OCI-LY1 (cell line): ENCODE measurements around the gene ATXN1.

Experiments
- H2AFZ ChIP-seq: fragments of 200-600 bp; sonication (generic), shearing (Covaris generic); 2 replicates; pipeline ENCODE4 v1.6.0; 2014; ENCODE audit warnings: antibody characterized with exemption, mild to moderate bottlenecking, low read length
- H3F3A ChIP-seq: fragments of 200-600 bp; sonication (generic), shearing (Covaris generic); 2 replicates; pipeline ENCODE4 v1.6.0; 2014; ENCODE audit warnings: mild to moderate bottlenecking, antibody characterized with exemption, low read length, moderate library complexity; ENCODE audit not compliant: insufficient read depth
- H3K27ac ChIP-seq: fragments of 200-600 bp; sonication (generic); 2 replicates; pipeline ENCODE4 v1.5.1; 2014; ENCODE audit warnings: low read length, mixed run types, mild to moderate bottlenecking, low read depth; ENCODE audit not compliant: poor library complexity, severe bottlenecking
- H3K27me3 ChIP-seq: fragments of 200-600 bp; sonication (generic); 2 replicates; pipeline ENCODE4 v1.6.0; 2014; ENCODE audit warnings: antibody characterized with exemption, mild to moderate bottlenecking, low read length, moderate library complexity; ENCODE audit not compliant: insufficient read depth
- H3K36me3 ChIP-seq: fragments of 200-600 bp; sonication (generic); 2 replicates; pipeline ENCODE4 v1.6.1; 2014; ENCODE audit warnings: mild to moderate bottlenecking, antibody characterized with exemption, low read length, moderate library complexity, mixed read lengths; ENCODE audit not compliant: insufficient read depth
- H3K4me1 ChIP-seq: fragments of 200-600 bp; sonication (generic); 2 replicates; pipeline ENCODE4 v1.5.1; 2014; ENCODE audit warnings: mild to moderate bottlenecking, low read length, moderate library complexity; ENCODE audit not compliant: insufficient read depth, severe bottlenecking
- H3K4me2 ChIP-seq: fragments of 200-600 bp; sonication (generic), shearing (Covaris generic); 2 replicates; pipeline ENCODE4 v1.6.1; 2014; ENCODE audit warnings: low read length
- H3K4me3 ChIP-seq: fragments of 200-600 bp; sonication (generic); 2 replicates; pipeline ENCODE4 v1.5.1; 2014; ENCODE audit warnings: low read length, low read depth, mild to moderate bottlenecking, mixed read lengths; ENCODE audit not compliant: poor library complexity, severe bottlenecking
- H3K79me2 ChIP-seq: fragments of 200-600 bp; shearing (Covaris generic); 2 replicates; pipeline ENCODE4 v1.6.1; 2016; ENCODE audit warnings: mixed run types, low read length, mixed read lengths; ENCODE audit not compliant: insufficient read depth
- H3K9ac ChIP-seq: fragments of 200-600 bp; sonication (generic), shearing (Covaris generic); 2 replicates; pipeline ENCODE4 v1.6.1; 2014; ENCODE audit warnings: mild to moderate bottlenecking, low read length, mixed read lengths
- H3K9me2 ChIP-seq: fragments of 200-600 bp; sonication (generic), shearing (Covaris generic); 2 replicates; pipeline ENCODE4 v1.6.1; 2014; ENCODE audit warnings: low read depth, mild to moderate bottlenecking, low read length, mixed read lengths
- H3K9me3 ChIP-seq: fragments of 200-600 bp; shearing (Covaris generic); 2 replicates; pipeline ENCODE4 v1.6.1; 2014; ENCODE audit warnings: low read length, mixed read lengths
- H4K20me1 ChIP-seq: fragments of 200-600 bp; sonication (generic), shearing (Covaris generic); 2 replicates; pipeline ENCODE4 v1.6.0; 2016; ENCODE audit warnings: mild to moderate bottlenecking, low read length; ENCODE audit not compliant: insufficient read depth
- EZH2 ChIP-seq: fragments of 200-600 bp; sonication (generic), shearing (Covaris generic); IDR thresholded peaks from 2 replicates; pipeline ENCODE4 v1.8.0; 2017; ENCODE audit warnings: borderline replicate concordance, mixed run types, mild to moderate bottlenecking, antibody characterized with exemption, low read length, moderate library complexity, mixed read lengths
- TF ChIP-seq, protein P1 (sequence below): fragments of 200-600 bp; sonication (generic), shearing (Covaris generic); IDR thresholded peaks from 2 replicates; pipeline ENCODE4 v1.5.1; 2017; ENCODE audit warnings: mild to moderate bottlenecking, antibody characterized with exemption, low read length, moderate library complexity, mixed read lengths

ATXN1 gene

DNA sequence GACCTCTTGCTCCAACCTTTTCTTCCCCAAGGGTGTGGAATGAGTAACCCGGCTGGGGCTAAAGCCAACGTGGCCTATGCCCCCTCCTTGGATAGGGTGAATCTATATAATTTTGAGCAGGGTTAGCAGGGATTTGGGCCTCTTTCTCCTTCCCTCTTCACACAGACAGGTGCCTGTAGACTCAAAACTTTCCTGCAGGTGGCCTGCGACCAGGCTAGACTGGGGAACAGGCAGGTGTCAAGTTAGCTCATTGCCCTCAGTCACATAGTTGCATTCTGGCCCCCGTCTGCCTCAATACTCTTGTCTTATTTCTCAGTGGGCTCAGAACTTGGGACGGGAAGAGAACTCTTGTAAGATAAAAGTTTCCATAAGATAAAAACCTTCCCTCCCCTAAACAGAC is 243.0 kb downstream of the ATXN1 start:
- Histone ChIP-seq H3K4me3 (no peak overlapping the region), H3K9me2 (no peaks in the 10 kb centered on the region), H3K4me1 (no peaks in the 10 kb centered on the region), H3K27ac (no peak overlapping the region), H3K79me2 (no peaks in the 10 kb centered on the region), H3F3A (no peaks in the 10 kb centered on the region), H3K4me2 (no peak overlapping the region), H3K36me3 (no peaks in the 10 kb centered on the region), H3K27me3 (no peaks in the 10 kb centered on the region), H3K9me3 (no peaks in the 10 kb centered on the region), H4K20me1 (no peaks in the 10 kb centered on the region), H2AFZ (no peak overlapping the region), H3K9ac (no peak overlapping the region)
- TF ChIP-seq EZH2, result no peak
- TF ChIP-seq, protein P1, sequence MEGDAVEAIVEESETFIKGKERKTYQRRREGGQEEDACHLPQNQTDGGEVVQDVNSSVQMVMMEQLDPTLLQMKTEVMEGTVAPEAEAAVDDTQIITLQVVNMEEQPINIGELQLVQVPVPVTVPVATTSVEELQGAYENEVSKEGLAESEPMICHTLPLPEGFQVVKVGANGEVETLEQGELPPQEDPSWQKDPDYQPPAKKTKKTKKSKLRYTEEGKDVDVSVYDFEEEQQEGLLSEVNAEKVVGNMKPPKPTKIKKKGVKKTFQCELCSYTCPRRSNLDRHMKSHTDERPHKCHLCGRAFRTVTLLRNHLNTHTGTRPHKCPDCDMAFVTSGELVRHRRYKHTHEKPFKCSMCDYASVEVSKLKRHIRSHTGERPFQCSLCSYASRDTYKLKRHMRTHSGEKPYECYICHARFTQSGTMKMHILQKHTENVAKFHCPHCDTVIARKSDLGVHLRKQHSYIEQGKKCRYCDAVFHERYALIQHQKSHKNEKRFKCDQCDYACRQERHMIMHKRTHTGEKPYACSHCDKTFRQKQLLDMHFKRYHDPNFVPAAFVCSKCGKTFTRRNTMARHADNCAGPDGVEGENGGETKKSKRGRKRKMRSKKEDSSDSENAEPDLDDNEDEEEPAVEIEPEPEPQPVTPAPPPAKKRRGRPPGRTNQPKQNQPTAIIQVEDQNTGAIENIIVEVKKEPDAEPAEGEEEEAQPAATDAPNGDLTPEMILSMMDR, result no peak

DNA sequence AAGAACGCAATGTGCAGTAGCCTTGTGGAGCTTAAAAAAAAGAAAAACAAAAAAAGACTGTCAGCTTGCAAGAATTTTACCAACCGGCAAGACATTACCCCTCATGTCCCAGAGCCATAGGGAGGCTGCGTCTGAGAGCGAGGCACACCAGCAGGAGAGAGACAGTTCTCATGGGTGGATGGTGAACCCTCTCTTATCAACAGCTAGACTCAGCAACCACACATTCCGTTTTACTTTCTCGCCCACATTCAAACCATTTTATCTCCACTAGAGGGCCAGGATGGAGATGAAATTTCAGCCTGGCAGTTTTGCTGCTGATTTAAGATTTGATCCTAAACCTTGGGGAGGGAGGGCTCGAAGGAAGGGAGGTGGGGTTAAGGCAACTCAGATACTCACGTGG is 247.0 kb downstream of the ATXN1 start:
- Histone ChIP-seq H3K4me2 (no peak overlapping the region), H2AFZ (no peak overlapping the region), H3K36me3 (no peaks in the 10 kb centered on the region), H3K9ac (no peak overlapping the region), H3K4me3 (no peak overlapping the region), H3K27me3 (no peaks in the 10 kb centered on the region), H3K9me3 (no peaks in the 10 kb centered on the region), H4K20me1 (no peaks in the 10 kb centered on the region), H3F3A (no peaks in the 10 kb centered on the region), H3K27ac (no peak overlapping the region), H3K9me2 (no peaks in the 10 kb centered on the region), H3K4me1 (no peaks in the 10 kb centered on the region), H3K79me2 (no peaks in the 10 kb centered on the region)
- TF ChIP-seq, protein P1, result peak; percentile 45
- TF ChIP-seq EZH2, result no peak

DNA sequence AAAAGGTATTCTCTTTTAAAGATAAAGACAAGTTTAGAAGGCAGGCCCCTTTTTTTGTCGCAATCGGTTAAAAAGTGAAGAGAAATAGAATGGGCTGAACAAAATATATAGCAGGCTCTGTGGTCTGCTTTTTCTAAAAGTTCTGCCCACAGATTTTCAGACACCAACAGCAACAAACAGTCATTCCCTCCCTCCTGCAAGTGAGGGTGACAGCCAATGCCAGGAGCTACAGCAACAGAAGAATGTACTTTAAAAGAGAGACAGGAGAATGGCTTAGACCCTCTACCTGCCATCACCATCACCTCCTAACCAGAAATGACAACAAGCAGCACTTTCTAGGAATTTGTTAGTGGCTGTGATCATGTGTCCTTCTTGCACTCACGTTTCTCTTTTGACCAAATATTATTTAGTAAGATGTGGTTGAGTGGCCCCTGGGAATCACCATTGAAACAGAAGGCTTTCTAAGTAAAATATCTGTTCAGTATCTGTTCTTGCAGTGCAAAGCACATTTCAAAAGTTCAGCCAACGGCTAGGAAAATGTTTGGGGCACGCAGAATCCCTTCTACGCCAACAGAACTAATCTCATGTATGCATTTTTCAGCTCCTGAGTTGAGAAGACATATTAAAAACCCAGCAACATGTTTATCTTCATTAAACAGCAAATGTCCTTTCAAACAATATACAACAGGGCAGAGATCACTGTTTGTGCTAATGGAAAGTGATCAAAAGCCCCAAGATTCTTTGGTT is 248.5 kb downstream of the ATXN1 start:
- H4K20me1 ChIP-seq, result no peaks in the 10 kb centered on the region
- no peaks in the 10 kb centered on the region for H3K36me3 ChIP-seq
- H3K4me3 ChIP-seq, result no peak overlapping the region
- H2AFZ ChIP-seq, result no peak overlapping the region
- no peak overlapping the region for H3K4me2 ChIP-seq
- H3K9me3 ChIP-seq, result no peaks in the 10 kb centered on the region
- H3K79me2 ChIP-seq, result no peaks in the 10 kb centered on the region
- no peaks in the 10 kb centered on the region for H3F3A ChIP-seq
- H3K27ac ChIP-seq, result no peak overlapping the region
- H3K9ac ChIP-seq, result no peak overlapping the region
- H3K27me3 ChIP-seq, result no peaks in the 10 kb centered on the region
- H3K9me2 ChIP-seq, result no peaks in the 10 kb centered on the region
- no peak for TF ChIP-seq EZH2
- TF ChIP-seq, protein P1, result no peak
- H3K4me1 ChIP-seq, result no peaks in the 10 kb centered on the region
